GM18861 (cell line): Measurements from ENCODE around the gene GNG2.

ENCODE experiments used
- ATAC-seq: cut with Tn5 transposase; IDR thresholded peaks from one replicate; pipeline ENCODE4 v1.9.1; 2021; ENCODE audit not compliant: unreplicated experiment

The GNG2 gene

DNA sequence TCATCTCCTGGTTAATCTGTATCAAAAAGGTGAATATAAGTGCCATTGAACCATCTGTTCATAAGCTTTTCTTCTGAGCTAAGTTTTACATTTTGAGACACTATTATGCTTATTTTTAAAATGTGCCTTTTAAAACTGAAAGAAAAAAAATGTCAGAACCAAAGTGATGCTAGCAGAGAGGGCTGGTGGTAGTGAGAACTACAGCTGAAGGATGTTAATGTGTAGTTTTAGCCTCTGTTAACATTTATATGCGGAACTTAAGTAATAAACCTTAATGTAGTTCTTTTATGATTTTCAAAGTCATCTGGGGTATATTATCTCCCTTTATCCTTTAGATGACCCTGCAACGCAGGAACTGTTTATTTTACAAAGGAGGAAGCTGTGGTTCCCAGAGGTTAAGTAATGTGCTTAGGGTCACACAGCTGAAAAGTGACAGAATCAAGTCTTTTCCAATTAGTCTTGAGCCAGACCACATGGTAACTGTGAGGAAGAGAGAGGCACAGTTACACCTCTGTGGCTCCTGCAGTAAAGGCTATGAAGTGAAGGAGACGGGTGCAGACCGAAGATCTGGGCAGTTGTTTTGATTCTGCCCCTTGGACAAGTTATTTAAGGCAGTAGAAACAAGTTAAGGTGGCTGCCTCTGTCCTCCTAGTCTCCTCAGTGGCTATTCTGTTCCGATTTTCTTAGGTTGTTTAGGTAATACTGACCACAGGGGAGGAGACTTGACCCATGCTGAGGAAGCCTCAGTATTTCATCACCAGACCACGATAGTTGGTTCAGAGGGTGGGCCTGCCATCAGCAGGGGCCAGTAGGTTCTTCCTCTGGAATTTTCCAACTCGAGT, 23.9 kb downstream of the GNG2 start:
- ATAC-seq, result peak; percentile 43

DNA sequence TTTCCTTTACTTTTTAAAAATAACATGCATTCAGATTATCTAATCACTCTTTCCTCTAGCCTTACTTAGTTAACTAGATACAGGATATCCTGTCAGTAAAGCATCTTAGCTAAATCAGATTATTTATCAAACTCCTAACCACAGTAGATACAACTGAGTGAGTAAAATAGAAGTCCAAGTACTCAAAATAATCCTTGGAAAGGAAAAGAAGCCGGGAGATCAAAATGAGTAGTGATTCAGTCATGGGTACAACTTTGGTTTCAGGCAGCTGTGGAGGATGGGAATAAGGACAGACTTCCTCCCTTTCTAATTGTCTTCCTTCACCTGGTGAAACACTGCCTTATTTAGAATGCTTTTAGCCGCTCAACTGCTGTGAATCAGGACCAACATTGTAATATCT, 29.4 kb downstream of the GNG2 start:
- ATAC-seq, result no peak

GRCh38 chr14:51894250-51894649, 33.8 kb downstream of the GNG2 start:
- no peak for ATAC-seq

- no peak for ATAC-seq
These were observed 35.0 kb downstream of the GNG2 start for GRCh38 chr14:51895375-51895774.

DNA sequence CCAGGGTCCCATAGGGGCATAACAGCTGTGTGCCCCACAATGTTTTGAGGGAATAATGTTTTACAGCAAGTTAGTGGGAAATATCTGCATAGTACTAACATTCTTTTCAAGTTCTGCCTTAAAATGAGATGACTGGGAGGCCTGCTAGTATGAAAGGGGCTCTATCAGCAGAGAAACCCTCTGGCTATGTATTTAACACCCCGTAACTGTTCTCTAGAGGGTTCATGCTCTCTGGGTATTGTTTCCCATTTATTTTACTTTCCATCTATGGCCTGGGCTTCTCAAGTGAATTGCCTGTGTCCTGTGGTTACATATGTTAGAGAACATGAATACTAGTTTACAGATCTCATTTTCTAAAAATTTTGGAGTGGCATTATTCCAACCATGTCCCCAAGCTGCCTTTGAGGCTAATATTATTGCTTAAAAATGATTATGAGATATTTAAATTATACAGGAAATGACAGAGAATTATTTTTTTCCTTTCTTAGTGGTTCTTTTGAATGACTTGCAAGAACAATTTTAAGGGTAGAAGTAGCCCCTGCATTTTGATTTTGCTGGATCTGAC, 37.5 kb downstream of the GNG2 start:
- no peak for ATAC-seq

DNA sequence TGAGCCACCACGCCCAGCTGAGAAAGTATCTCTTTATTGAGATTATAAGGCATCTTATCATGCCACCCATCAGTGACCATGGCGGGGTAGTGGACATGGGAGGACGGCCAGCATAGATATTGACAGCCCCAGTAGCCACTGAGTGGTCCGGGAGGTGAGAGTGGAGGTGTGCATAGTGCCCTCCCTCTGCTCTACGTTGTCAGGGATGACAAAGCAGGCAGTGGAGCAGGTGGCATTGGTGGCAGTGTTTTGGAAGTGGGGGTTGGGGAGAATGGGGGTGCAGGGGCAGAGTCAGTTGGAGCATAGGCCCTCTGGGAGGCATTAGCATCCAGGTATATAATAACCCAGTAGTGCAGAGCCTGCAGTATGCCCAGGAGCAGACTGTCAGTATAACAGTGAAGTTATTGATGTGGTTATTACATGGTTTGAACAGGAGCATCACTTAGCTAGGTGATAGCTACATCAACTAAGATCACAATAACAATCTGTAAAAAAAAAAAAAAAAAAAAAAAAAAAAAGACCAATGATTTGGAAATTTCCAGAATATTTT, 41.1 kb downstream of the GNG2 start:
- no peak for ATAC-seq

DNA sequence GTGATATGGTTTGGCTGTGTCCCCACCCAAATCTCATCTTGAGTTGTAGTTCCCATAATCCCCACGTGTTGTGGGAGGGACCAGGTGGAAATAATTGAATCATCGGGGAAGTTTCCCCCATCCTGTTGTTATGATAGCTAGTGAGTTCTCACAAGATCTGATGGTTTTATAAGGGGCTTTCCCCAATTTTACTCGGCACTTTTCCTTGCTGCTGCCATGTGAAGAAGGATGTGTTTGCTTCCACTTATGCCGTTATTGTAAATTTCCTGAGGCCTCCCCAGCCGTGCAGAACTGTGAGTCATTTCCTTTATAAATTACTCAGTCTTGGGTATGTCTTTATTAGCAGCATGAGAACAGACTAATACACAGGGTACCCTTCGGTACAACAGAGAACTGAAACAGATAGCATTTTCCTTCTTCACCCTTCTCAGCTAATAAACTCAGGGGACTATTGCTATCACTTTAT, 45.3 kb downstream of the GNG2 start:
- peak; percentile 87 for ATAC-seq

- no peak for ATAC-seq
These were observed 47.7 kb downstream of the GNG2 start for GRCh38 chr14:51908086-51908485.

DNA sequence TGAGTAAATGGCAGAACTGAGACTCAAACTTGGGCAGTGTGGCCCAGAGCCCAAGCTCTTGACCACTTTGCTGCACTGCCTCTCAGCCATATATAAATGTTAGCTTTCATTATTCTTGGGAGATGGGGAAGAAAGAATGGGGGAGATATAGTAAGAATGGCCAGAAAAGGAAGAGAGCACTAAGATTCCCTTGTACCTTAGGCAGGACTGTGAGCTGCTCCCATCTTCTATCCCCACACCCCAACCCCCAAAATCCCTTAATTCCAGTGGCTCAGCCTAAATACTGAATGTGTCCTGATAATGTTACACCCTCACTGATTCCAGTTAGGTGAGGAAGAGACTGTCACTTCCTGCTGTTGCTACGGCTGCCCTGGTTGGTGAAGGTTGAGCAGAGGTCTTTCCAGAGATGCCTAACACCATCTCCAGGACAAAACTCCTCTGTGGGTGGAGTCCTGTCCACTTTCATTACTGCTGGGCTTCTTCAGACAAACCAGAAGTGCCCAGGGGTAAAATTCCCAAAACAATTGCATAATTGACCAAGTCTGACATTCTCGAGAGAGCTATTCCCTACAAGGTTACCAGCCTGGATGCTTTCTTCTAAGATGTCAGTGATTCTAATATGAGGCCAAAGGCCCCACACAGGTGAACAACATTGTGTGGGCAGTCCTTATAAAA, 51.8 kb downstream of the GNG2 start:
- ATAC-seq, result no peak

DNA sequence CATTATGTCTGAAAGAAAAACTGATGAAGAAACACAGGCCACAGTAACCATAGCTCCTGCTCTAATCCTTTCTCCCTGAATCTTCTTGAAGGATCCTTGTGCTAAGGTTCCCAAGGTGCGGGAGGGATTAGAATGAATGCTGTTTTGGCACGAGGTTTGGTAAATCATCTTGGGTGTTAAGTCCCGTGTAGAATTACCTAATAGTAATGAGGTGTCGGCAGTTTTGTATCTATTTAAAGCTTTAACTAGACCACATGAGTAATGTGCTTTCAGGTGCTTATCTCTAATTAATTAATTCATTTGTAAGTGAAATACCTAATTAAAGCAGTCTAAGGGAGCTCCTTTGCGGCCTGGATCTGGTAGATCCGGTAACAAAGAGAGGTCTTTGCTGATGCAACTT, 53.9 kb downstream of the GNG2 start:
- no peak for ATAC-seq

DNA sequence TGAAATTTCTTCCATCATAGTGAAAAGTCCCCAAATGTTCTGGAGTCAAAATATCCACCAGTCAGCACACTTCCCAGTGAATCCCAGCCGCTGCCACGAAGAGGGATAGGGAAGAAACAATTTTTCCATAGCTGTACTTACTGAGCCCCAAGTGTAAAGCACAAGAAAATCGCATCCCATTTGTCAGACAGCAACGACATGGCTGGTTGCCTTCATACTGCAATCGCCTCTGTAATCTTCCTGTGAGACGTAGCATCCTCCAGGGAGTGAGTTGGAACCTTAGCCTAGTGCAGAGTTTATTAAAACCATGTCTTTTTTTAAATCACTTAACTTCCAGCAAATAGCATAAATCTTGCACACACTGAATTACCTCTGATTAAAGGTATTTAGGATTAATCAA, 56.8 kb downstream of the GNG2 start:
- no peak for ATAC-seq

DNA sequence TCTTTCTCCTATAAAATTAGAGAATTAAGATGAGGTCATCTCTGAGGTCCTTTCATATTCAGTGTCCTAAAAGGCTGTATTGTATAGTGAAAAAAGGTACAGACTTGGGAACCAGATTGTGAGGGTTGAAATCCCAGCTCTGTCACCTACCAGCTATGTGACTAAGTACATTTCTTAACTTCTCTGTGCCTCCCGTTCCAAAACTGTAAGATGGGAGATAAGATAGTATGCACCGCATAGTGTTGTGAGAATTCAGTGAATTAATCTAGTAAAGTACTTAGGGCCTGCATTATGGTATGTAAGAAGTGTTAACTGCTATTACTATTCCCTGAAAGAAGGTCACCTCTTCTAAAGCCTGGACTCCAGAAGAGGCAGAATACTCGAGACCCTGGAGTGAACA, 60.6 kb downstream of the GNG2 start:
- no peak for ATAC-seq

DNA sequence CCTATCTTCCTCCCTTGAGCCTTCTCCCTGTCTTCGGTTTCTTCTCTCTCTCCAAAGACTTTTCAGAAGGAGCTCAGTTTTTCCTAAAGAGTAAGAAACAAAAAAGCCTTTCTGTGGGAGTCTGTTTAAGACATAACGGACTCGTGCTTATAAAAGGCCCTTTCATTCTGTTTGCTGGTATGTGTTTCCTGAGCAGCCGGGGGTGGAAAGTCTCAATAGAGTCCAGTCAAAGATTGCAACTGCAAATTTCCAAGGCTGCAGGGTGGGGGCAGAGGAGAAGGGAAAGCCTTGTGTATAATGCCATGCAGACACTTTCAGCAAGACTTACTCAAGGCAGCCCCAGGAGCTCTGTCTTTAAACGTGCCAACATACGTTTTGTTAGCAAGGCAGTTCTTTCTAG, 62.2 kb downstream of the GNG2 start:
- ATAC-seq, result no peak

GRCh38 chr14:51924600-51924999, 64.2 kb downstream of the GNG2 start:
- ATAC-seq, result no peak

DNA sequence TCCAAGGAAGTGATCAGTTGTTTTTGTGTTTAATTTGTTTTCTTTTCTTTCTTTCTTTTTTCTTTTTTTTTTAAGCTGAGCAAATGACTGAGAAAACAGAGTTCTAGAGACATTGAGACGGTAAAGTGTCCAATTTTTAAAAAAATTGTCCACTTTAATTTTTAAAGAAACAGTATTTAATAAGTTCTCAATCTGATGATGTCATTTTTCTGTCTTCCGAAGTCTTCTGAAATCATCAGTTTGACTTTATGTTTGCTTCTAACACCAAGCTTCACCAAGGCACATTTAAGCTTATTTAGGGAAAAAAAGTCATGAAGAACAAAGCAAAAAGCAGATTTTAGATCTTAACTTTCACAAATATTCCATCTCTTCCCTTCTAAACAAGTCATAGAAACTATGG, 65.6 kb downstream of the GNG2 start:
- ATAC-seq, result no peak

- no peak for ATAC-seq
These were observed 66.0 kb downstream of the GNG2 start for GRCh38 chr14:51926449-51926848.

DNA sequence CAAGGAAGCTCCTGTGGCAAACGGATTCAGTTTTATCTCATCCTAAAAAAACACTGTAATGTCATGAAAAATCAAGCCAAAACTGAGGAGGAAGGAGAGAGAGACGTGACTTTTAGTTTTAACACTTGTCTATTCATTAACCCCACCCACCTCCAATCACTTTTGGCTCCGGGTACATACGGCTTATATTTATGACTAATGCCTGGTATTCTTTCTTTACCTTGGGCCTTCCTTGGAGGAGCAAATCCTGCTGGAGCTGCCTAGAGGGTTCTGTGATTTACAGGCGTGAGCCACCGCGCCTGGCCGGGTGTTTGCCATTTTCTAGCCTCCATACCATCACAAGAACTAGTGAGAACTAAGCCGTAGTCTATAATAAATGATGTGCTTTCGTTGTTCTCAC, 68.2 kb downstream of the GNG2 start:
- no peak for ATAC-seq

DNA sequence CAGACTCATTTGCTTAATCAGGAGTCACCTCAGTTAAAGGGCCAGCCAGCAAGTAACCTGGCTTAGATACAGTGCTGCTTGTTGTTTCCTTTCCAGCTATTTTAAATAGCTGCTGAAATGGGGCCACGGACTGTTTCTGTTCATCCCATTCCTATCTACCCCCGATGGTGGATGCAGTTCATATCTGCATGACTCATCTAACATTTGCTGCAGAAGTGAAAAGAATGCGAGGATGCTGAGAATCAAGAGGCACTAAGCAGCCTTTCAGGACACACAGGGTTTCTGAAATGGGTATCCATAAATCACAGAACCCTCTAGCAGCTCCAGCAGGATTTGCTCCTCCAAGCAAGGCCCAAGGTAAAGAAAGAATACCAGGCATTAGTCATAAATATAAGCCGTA, 68.8 kb downstream of the GNG2 start:
- no peak for ATAC-seq

DNA sequence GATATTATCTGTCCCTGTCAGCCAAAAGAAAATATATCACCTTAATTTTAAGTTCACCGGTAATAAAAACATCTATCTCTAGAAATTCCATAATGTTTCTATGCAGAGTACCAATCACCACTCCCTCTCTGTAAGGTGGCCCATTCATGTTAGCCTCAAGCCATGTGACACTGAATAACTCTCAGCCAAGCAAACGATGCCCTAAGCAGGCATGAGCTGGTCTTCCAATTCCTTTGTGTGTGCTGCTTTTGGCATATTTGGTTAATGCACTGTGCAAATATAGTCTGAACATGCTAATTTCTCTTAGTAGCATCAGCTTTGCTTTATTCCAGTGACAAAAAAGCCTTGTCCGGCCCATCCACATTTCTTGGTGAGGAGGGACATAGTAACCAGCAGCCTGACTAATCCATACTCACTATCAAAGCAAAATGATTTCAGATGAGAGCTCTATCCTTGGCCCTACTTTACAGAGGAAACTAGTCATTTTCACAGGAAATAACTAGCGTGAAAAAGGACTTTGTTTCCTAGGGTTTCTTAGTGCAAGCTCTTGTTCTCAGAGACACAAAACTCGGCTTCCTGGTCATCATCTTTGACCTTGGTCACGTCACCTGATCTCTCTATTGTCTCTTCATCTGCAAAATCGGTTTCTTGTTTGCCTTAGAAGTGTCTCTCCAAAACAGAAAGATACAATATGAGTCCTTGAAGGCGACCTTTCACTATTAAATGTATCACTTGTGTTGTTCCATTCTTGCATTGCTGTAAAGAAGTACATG, 69.7 kb downstream of the GNG2 start:
- no peak for ATAC-seq

DNA sequence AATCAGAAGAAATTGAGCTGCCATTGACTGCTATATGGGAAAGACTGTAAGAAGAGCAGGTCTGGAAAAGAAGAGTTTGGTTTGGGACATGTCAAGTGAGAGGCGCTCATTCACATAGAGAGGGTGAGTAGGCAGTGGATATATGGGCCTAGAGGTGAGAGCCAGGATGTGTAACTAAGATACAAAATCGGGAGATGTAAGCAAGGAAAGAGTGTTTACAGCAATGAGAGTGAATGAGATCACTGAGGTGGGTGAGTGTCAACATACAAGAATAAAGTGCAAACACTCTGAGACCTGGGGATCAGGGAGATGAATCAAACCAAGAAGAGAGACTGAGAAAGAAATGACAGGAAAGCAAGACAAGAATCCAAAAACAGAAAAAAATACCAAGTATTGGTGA, 70.9 kb downstream of the GNG2 start:
- no peak for ATAC-seq

DNA sequence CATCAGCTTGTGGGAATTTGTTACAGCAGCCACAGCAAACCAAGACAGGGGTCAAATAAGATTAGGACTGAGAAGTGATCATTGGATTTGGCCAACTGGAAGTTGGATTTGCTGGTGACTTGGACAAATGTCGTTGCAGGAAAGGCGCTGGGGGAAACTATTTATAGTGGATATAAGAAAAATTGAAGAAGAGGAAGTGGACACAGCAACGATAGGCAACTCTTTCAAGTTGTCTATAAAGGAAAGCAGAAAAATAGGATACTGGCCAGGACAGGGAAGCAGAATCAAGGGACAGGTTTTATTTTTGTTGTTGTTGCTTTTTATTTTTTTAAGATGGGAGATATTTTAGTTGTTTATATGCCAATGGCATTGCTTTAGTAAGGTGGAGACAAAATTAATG, 72.8 kb downstream of the GNG2 start:
- ATAC-seq, result no peak
